GM23338 (cell line): ENCODE results near the gene MOSMO. TPM values are rescaled to one million over a fixed set of nuclear protein-coding genes. Genes with fewer than 3 reads are reported as not detected.

Experiments
- ATAC-seq: fragments of 200-7000 bp; cut with Tn5 transposase; 3 replicates; pipeline ENCODE4 v1.9.1; 2020
- DNase-seq: peaks from one replicate; pipeline ENCODE4 v3.0.0-alpha.2; 2015; ENCODE audit warnings: low spot score
- H2AFZ ChIP-seq: fragments of 200-600 bp; sonication (generic); 2 replicates; pipeline ENCODE4 v1.8.0; 2016; ENCODE audit warnings: antibody characterized with exemption, mild to moderate bottlenecking, moderate library complexity
- H3F3A ChIP-seq: fragments of 200-600 bp; sonication (generic); replicated peaks from 2 replicates; pipeline ENCODE4 v1.8.0; 2017; ENCODE audit warnings: antibody characterized with exemption, mixed run types, low read depth
- H3K27ac ChIP-seq: fragments of 200-600 bp; sonication (generic); 2 replicates; pipeline ENCODE4 v1.6.1; 2016; ENCODE audit warnings: low read depth
- H3K27me3 ChIP-seq: fragments of 200-600 bp; sonication (generic); 2 replicates; pipeline ENCODE4 v1.8.0; 2016; ENCODE audit warnings: mild to moderate bottlenecking, mixed run types, moderate library complexity; ENCODE audit not compliant: insufficient read depth
- H3K36me3 ChIP-seq: fragments of 200-600 bp; sonication (generic); 2 replicates; pipeline ENCODE4 v1.8.0; 2016; ENCODE audit warnings: mild to moderate bottlenecking; ENCODE audit not compliant: insufficient read depth
- H3K4me1 ChIP-seq: fragments of 200-600 bp; sonication (generic); 2 replicates; pipeline ENCODE4 v1.8.0; 2016; ENCODE audit warnings: mild to moderate bottlenecking, moderate library complexity; ENCODE audit not compliant: insufficient read depth
- H3K4me2 ChIP-seq: fragments of 200-600 bp; sonication (generic); 2 replicates; pipeline ENCODE4 v1.7.1; 2017; ENCODE audit warnings: mixed run types
- H3K4me3 ChIP-seq: fragments of 200-600 bp; sonication (generic); 2 replicates; pipeline ENCODE4 v1.6.1; 2016; ENCODE audit warnings: mixed run types
- H3K79me2 ChIP-seq: fragments of 200-600 bp; sonication (generic); replicated peaks from 2 replicates; pipeline ENCODE4 v1.8.0; 2017; ENCODE audit warnings: mild to moderate bottlenecking; ENCODE audit not compliant: insufficient read depth
- H3K9me2 ChIP-seq: fragments of 200-600 bp; sonication (generic); 2 replicates; pipeline ENCODE4 v1.8.0; 2017; ENCODE audit not compliant: insufficient read depth
- H4K20me1 ChIP-seq: fragments of 200-600 bp; sonication (generic); replicated peaks from 2 replicates; pipeline ENCODE4 v1.8.0; 2017; ENCODE audit warnings: mild to moderate bottlenecking; ENCODE audit not compliant: insufficient read depth
- H3K27ac Mint-ChIP-seq: 2 replicates; pipeline ENCODE4 v1.8.0; 2020; ENCODE audit warnings: inconsistent platforms, mild to moderate bottlenecking, moderate library complexity, mixed read lengths
- H3K27me3 Mint-ChIP-seq: 3 replicates; pipeline ENCODE4 v1.8.0; 2022; ENCODE audit warnings: low read depth, mild to moderate bottlenecking, moderate library complexity, mixed read lengths, inconsistent platforms; ENCODE audit not compliant: insufficient read depth, poor library complexity
- H3K36me3 Mint-ChIP-seq: 3 replicates; pipeline ENCODE4 v1.8.0; 2021; ENCODE audit warnings: low read depth, mild to moderate bottlenecking, inconsistent platforms, moderate library complexity, mixed read lengths
- H3K4me1 Mint-ChIP-seq: 3 replicates; pipeline ENCODE4 v1.8.0; 2020; ENCODE audit warnings: mild to moderate bottlenecking, inconsistent platforms, mixed read lengths
- H3K4me3 Mint-ChIP-seq: 3 replicates; pipeline ENCODE4 v1.8.0; 2021; ENCODE audit warnings: moderate library complexity, mild to moderate bottlenecking, inconsistent platforms, mixed read lengths
- H3K9me3 Mint-ChIP-seq: 3 replicates; pipeline ENCODE4 v1.8.0; 2020; ENCODE audit warnings: moderate library complexity, mild to moderate bottlenecking, inconsistent platforms, mixed read lengths
- CREB1 ChIP-seq: fragments of 250-450 bp; sonication (Bioruptor Pico); IDR thresholded peaks from 2 replicates; pipeline ENCODE4 v1.5.0; 2020; ENCODE audit warnings: low read depth, mild to moderate bottlenecking, moderate library complexity
- CTCF ChIP-seq, 2 experiments: fragments of 200-600 bp in 1 of 2; sonication (generic) in 1 of 2; conservative IDR thresholded peaks; 2 replicates each; pipeline versions ENCODE4 v1.5.1 to v1.6.1; 2016 to 2017; ENCODE audit warnings: antibody characterized with exemption in 2 of 2, low read depth in 2 of 2, mild to moderate bottlenecking in 2 of 2, moderate library complexity in 1 of 2
- ETS1 ChIP-seq: IDR thresholded peaks from 2 replicates; pipeline ENCODE4 v1.6.1; 2016; ENCODE audit warnings: antibody characterized with exemption
- EZH2 ChIP-seq: fragments of 200-600 bp; sonication (generic); IDR thresholded peaks from one replicate; pipeline ENCODE4 v1.8.0; 2017; ENCODE audit warnings: antibody characterized with exemption, mild to moderate bottlenecking, low read depth; ENCODE audit not compliant: unreplicated experiment
- EZH2phosphoT487 ChIP-seq: fragments of 200-600 bp; sonication (generic); IDR thresholded peaks from one replicate; pipeline ENCODE4 v1.8.1; 2018; ENCODE audit warnings: antibody characterized with exemption; ENCODE audit not compliant: unreplicated experiment
- JUNB ChIP-seq: IDR thresholded peaks from one replicate; pipeline ENCODE4 v1.6.1; 2016; ENCODE audit warnings: antibody characterized with exemption; ENCODE audit not compliant: unreplicated experiment
- NANOG ChIP-seq: IDR thresholded peaks from 2 replicates; pipeline ENCODE4 v1.6.1; 2016; ENCODE audit warnings: antibody characterized with exemption, borderline replicate concordance
- POLR2AphosphoS5 ChIP-seq: IDR thresholded peaks from 2 replicates; pipeline ENCODE4 v1.6.1; 2016; ENCODE audit warnings: antibody characterized with exemption, low read depth
- REST ChIP-seq: IDR thresholded peaks from one replicate; pipeline ENCODE4 v1.6.1; 2018; ENCODE audit warnings: antibody characterized with exemption; ENCODE audit not compliant: unreplicated experiment
- STAT1 ChIP-seq: IDR thresholded peaks from one replicate; pipeline ENCODE4 v1.6.1; 2016; ENCODE audit warnings: antibody characterized with exemption; ENCODE audit not compliant: unreplicated experiment
- ZNF114 ChIP-seq: fragments of 250-450 bp; sonication (Bioruptor Pico); IDR thresholded peaks from 2 replicates; pipeline ENCODE4 v1.5.0; 2020; ENCODE audit warnings: mild to moderate bottlenecking, moderate library complexity
- ZNF331 ChIP-seq: fragments of 250-450 bp; sonication (Bioruptor Pico); IDR thresholded peaks from 2 replicates; pipeline ENCODE4 v1.5.0; 2020; ENCODE audit warnings: low read depth, mild to moderate bottlenecking, moderate library complexity
- ZNF462 ChIP-seq: fragments of 250-450 bp; sonication (Bioruptor Pico); IDR thresholded peaks from 2 replicates; pipeline ENCODE4 v1.5.0; 2020; ENCODE audit warnings: mild to moderate bottlenecking, moderate library complexity
- polyA plus RNA-seq: library from polyadenylated mRNA; unstranded; fragments of >200 nt; fragmentation: Nextera tagmentation; extraction: Ambion mirVana; gene quantifications from 2 replicates; pipeline ENCODE4 v1.2.1, GENCODE V29; 2016
- total RNA-seq: library from RNA; depleted of rRNA; stranded (reverse); fragments of >200 nt; shearing (Covaris generic); gene quantifications from 2 replicates; pipeline ENCODE4 v1.2.3, GENCODE V29; 2014

The MOSMO gene
- total and polyA plus RNA-seq, 2 experiments from 2014 or later: 8.7 to 19.2 TPM

GRCh38 chr16:21959050-21959449 is 48.9 kb upstream of the MOSMO start (continued):
- no peak for TF ChIP-seq ZNF114 (CRISPR knock-in tag)

- peaks cover 5% of the 10 kb centered on the region; the same call in 1 of the 2 replicates for H4K20me1 ChIP-seq
- no peak overlapping the region for H3K4me2 ChIP-seq
- no peaks in the 10 kb centered on the region for H3K4me1 ChIP-seq
- H3K4me3 Mint-ChIP-seq: no peak overlapping the region
- no peaks in the 10 kb centered on the region for H3K79me2 ChIP-seq
- H3K27me3 ChIP-seq: no peaks in the 10 kb centered on the region
- H3K27me3 Mint-ChIP-seq: no peaks in the 10 kb centered on the region
- no peak overlapping the region for H2AFZ ChIP-seq
- H3K27ac Mint-ChIP-seq: no peak overlapping the region
- ATAC-seq: no peak
- no peak overlapping the region for H3K4me3 ChIP-seq
- TF ChIP-seq EZH2phosphoT487 (no peak), ZNF114 (CRISPR knock-in tag) (no peak), JUNB (no peak), CTCF (conservative IDR thresholded peaks at IDR 0.05; ENCODE audit: low read depth in 2 of 2) (no peak), ETS1 (no peak), NANOG (no peak), ZNF331 (CRISPR knock-in tag) (no peak), STAT1 (no peak), EZH2 (no peak), ZNF462 (CRISPR knock-in tag) (no peak), REST (no peak), CREB1 (no peak), POLR2AphosphoS5 (no peak)
- H3K27ac ChIP-seq: no peak overlapping the region
- no peaks in the 10 kb centered on the region for H3F3A ChIP-seq
- H3K9me2 ChIP-seq: no peaks in the 10 kb centered on the region
- peaks cover 85% of the 10 kb centered on the region for H3K36me3 Mint-ChIP-seq
- H3K9me3 Mint-ChIP-seq: no peaks in the 10 kb centered on the region
- DNase-seq: no peak
- no peaks in the 10 kb centered on the region for H3K4me1 Mint-ChIP-seq
- peaks cover 84% of the 10 kb centered on the region for H3K36me3 ChIP-seq
Measured at GRCh38 chr16:21962475-21962874, 45.4 kb upstream of the MOSMO start.
